Fibroblast of pulmonary artery (primary cell): Measurements from ENCODE around the gene UBE2F.
"Not testable (repeated sequence)": the region's sequence is repeated elsewhere in the genome, so short reads cannot be mapped to it uniquely, and the experiment has no call there.

ENCODE experiments used
- DNase-seq: peaks from one replicate; pipeline ENCODE4 v3.0.0-alpha.2; 2010; ENCODE audit warnings: low read depth
- H3K4me3 ChIP-seq: replicated peaks from 2 replicates; pipeline ENCODE4 v1.5.1; 2011; ENCODE audit warnings: low read depth, mild to moderate bottlenecking, control low read depth, low read length, moderate library complexity
- TF ChIP-seq, protein P1 (sequence below): IDR thresholded peaks from 2 replicates; pipeline ENCODE4 v1.5.1; 2011; ENCODE audit warnings: mild to moderate bottlenecking, control low read depth, low read length, inconsistent platforms; ENCODE audit errors: missing control alignments

Gene UBE2F

DNA sequence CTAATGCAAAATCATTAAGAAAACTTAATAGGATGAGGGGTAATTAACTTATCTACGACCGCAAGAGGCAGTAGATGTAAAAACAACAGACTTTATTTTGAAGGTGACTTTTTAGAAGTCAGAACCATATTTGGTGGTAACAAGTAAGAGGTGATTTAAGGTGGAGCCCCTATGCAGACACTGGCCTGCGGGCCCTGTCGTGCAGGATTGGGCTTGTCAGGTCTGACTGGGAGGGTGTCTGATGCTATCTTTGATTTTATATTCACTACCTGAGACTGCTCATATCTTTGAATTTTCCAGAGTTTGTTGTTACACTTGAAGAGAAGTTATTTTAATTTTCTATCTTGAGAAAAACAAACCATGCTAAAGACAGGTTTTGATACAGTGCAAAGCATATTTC lies 64.9 kb downstream of the UBE2F start:
- TF ChIP-seq, protein P1, sequence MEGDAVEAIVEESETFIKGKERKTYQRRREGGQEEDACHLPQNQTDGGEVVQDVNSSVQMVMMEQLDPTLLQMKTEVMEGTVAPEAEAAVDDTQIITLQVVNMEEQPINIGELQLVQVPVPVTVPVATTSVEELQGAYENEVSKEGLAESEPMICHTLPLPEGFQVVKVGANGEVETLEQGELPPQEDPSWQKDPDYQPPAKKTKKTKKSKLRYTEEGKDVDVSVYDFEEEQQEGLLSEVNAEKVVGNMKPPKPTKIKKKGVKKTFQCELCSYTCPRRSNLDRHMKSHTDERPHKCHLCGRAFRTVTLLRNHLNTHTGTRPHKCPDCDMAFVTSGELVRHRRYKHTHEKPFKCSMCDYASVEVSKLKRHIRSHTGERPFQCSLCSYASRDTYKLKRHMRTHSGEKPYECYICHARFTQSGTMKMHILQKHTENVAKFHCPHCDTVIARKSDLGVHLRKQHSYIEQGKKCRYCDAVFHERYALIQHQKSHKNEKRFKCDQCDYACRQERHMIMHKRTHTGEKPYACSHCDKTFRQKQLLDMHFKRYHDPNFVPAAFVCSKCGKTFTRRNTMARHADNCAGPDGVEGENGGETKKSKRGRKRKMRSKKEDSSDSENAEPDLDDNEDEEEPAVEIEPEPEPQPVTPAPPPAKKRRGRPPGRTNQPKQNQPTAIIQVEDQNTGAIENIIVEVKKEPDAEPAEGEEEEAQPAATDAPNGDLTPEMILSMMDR = no peak
- no peak for DNase-seq
- no peak overlapping the region for H3K4me3 ChIP-seq

DNA sequence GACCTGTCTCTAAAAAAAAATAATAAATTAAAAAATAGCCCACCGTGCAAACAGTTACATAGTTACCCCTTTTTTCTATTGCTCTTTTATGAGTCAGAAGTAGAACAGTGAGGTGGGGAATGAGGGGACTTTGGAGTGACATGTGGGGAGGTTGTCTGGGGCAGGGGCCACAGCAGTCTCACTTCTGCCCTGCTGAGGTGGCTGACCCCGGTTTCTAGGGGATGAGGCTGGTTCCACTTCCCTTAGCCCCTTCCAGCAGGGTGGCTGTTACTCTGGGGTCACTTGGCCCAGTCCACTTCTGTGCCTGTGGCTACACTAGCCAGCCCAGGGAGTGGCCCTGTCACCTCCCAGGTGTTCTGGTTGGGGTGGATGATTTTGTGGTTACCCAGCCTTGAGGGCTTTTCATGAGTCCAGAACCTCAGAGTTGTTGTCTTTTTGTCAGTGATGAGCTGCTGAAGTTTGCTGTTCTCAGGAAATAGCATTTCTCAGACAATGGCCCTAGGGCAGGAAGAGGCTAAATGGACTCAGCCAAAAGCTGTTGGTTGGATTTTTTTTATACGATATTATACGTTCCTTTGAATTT lies 66.0 kb downstream of the UBE2F start:
- no peak overlapping the region for H3K4me3 ChIP-seq
- TF ChIP-seq, protein P1 = no peak
- no peak for DNase-seq

DNA sequence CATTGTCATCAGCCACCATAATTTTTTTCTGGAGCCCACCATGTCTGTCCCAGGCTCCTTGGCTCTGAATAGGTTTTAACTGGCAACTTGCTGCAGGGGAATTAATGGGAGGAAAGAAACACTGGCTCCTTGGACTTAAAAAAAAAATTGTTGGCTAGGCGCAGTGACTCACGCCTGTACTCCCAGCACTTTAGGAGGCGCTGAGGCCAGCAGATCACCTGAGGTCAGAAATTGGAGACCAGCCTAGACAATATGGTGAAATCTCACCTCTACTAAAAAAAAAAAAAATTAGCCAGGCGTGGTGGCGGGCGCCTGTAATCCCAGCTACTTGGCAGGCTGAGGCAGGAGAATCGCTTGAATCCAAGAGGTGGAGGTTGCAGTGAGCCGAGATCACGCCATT lies 67.2 kb downstream of the UBE2F start:
- H3K4me3 ChIP-seq, DNase-seq: not testable (repeated sequence)

DNA sequence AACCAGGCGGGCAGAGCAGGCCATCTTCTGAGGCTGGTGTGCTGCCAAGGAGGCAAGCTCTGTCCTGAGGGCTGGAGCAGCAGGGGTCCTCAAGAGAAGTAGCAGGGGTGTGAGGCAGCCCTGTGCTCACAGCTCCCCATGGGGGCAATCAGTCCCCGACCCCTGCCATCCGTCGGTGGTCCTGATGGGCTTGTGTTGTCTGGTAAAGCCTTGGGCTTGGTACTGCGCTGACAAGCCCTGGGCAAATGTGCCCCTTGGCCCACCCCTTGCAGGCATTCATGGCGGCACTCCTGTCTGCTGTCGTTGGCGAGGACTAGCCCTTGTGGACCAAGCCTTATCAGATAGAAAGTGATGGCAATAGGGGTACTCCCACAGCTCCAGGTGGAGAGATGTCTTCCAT lies 71.4 kb downstream of the UBE2F start:
- H3K4me3 ChIP-seq = no peak overlapping the region
- TF ChIP-seq, protein P1 = no peak
- DNase-seq = no peak

DNA sequence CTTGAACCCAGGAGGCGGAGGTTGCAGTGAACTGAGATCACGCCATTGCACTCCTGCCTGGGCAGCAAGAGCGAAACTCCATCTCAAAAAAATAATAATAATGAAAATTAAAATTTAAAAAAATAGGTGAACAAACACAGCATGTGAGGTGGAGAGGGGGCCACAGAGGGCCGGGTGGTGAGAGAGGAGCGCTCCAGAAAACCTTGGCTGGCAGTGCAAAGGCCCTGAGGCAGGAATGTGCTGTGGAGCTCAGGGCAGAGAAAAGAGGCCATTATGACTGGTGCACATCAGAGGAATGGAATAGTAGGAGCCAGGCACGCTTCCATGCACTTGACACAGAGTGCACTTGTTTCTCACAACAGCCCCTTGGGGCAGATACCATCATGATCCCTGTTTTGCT lies 72.3 kb downstream of the UBE2F start:
- TF ChIP-seq, protein P1 = no peak
- DNase-seq = no peak
- no peak overlapping the region for H3K4me3 ChIP-seq

DNA sequence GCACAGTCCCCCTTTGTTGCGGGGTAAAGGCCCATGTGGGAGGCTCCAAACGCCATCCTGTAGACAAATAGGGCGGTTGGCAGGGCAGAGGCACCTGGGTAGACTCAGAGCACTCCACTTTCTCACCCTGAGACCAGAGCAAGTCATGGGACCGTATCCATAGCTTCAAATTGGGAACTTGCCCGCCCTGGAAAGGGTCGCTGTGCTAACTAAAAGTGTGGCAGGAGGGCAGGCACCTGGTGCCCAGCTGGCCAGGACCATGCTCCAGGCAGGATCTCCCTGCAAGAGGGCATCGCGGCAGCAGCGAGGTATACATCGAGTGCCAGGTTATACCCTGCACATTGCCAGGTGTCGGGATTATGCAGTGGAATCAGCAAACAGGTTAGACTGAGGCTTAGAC lies 73.2 kb downstream of the UBE2F start:
- no peak overlapping the region for H3K4me3 ChIP-seq

DNA sequence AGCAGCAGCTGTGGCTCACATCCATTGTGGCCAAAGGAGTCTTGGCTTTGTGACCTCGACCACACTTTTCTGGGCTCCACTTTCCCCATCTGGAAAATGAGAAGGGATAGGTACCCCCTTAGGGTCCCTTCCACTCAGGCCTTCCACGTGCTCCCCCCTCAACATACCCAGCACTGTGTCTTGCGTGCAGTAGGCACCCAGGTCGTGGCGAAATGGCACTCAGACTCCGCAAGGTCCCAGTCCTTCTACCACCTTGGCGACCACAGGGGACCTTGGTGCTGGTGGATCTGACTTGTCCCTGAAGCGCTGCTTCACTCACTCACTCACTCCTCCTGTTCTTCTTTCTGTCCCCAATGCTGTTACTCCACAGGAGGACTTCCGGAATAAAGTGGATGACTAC lies 74.1 kb downstream of the UBE2F start:
- DNase-seq = no peak
- H3K4me3 ChIP-seq = no peak overlapping the region
- TF ChIP-seq, protein P1 = no peak

More for the DNA sequence above, 73.2 kb downstream of the UBE2F start:
- TF ChIP-seq, protein P1 = no peak
- DNase-seq = no peak
